Muscle layer of colon (tissue), 2 donors: Measurements from ENCODE around the gene INSC.

Experiments
- H3K27ac ChIP-seq: one replicate; pipeline ENCODE4 v1.7.0; 2013; ENCODE audit warnings: low read depth, mild to moderate bottlenecking, low read length, moderate library complexity
- H3K27me3 ChIP-seq, 2 donors: one replicate each; pipeline ENCODE4 v1.7.0; 2013; ENCODE audit warnings: low read length in 2 of 2, mild to moderate bottlenecking in 2 of 2; ENCODE audit not compliant: insufficient read depth in 2 of 2, control insufficient read depth in 1 of 2
- H3K36me3 ChIP-seq: one replicate; pipeline ENCODE4 v1.7.0; 2013; ENCODE audit warnings: mild to moderate bottlenecking, low read length; ENCODE audit not compliant: insufficient read depth
- H3K4me1 ChIP-seq: one replicate; pipeline ENCODE4 v1.7.0; 2013; ENCODE audit warnings: mild to moderate bottlenecking, low read length; ENCODE audit not compliant: insufficient read depth
- H3K4me3 ChIP-seq, 2 donors: one replicate each; pipeline ENCODE4 v1.7.0; 2013; ENCODE audit warnings: low read length in 2 of 2, low read depth in 1 of 2, mild to moderate bottlenecking in 1 of 2, moderate library complexity in 1 of 2
- H3K9ac ChIP-seq: one replicate; pipeline ENCODE4 v1.7.0; 2013; ENCODE audit warnings: low read length
- H3K9me3 ChIP-seq: one replicate; pipeline ENCODE4 v1.7.0; 2013; ENCODE audit warnings: mild to moderate bottlenecking, low read length
- donor health status: abdominal sarcoma.
- donor health status: Adenocarcinoma of cecum.

Gene INSC

DNA sequence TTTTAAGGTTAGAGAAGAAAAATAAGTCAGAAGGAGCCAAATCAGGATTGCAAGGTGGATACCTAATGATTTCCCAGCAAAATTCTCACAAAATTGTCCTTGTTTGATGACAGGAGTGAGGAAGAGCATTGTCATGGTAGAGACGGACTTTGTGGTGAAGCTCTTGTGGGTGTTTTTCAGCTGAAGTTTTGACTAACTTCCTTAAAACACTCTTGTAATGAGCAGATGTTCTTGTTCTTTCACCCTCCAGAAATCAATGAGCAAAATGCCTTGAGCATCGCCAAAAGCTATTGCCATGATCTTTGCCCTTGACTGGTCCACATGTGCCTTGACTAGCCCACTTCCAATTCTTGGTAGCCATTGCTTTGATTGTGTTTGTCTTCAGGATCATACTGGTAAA is 21.3 kb upstream of the INSC start:
- Histone ChIP-seq H3K27ac (no peak overlapping the region), H3K4me3 (no peak overlapping the region), H3K9ac (no peak overlapping the region), H3K36me3 (no peaks in the 10 kb centered on the region), H3K27me3 (no peaks in the 10 kb centered on the region), H3K4me1 (no peaks in the 10 kb centered on the region), H3K9me3 (no peaks in the 10 kb centered on the region)

DNA sequence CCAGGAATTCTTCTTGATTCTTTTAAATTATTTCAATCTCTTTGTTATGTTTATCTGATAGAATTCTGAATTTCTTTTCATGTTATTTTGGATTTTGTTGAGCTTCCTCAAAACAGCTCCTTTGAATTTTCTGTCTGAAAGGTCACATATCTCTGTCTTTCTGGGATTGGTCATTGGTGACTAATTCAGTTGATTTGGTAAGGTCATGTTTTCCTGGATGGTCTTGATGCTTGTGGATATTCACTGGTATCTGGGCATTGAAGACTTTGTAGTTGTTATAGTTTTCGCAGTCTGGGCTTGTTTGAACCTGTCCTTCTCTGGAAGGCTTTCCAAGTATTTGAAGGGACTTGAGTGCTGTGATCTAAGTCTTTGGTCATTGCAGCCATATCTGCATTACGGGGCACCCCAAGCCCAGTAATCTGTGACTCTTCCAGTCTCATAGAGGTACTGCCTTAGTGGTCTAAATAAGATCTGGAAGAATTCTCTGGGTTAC is 18.9 kb upstream of the INSC start:
- no peaks in the 10 kb centered on the region for H3K27me3 ChIP-seq
- H3K27ac ChIP-seq = no peak overlapping the region
- H3K9me3 ChIP-seq = no peaks in the 10 kb centered on the region
- no peak overlapping the region for H3K9ac ChIP-seq
- H3K4me1 ChIP-seq = no peaks in the 10 kb centered on the region
- no peak overlapping the region for H3K4me3 ChIP-seq
- no peaks in the 10 kb centered on the region for H3K36me3 ChIP-seq

GRCh38 chr11:15097411-15097810 is 17.3 kb upstream of the INSC start:
- Histone ChIP-seq H3K27ac (no peak overlapping the region), H3K9me3 (no peaks in the 10 kb centered on the region), H3K4me3 (no peak overlapping the region), H3K27me3 (no peaks in the 10 kb centered on the region), H3K36me3 (no peaks in the 10 kb centered on the region), H3K4me1 (no peaks in the 10 kb centered on the region), H3K9ac (no peak overlapping the region)

GRCh38 chr11:15099267-15099666 is 15.5 kb upstream of the INSC start:
- Histone ChIP-seq H3K9ac (no peak overlapping the region), H3K4me1 (no peaks in the 10 kb centered on the region), H3K27me3 (no peaks in the 10 kb centered on the region), H3K36me3 (no peaks in the 10 kb centered on the region), H3K27ac (no peak overlapping the region), H3K4me3 (no peak overlapping the region), H3K9me3 (peaks cover 5% of the 10 kb centered on the region)

DNA sequence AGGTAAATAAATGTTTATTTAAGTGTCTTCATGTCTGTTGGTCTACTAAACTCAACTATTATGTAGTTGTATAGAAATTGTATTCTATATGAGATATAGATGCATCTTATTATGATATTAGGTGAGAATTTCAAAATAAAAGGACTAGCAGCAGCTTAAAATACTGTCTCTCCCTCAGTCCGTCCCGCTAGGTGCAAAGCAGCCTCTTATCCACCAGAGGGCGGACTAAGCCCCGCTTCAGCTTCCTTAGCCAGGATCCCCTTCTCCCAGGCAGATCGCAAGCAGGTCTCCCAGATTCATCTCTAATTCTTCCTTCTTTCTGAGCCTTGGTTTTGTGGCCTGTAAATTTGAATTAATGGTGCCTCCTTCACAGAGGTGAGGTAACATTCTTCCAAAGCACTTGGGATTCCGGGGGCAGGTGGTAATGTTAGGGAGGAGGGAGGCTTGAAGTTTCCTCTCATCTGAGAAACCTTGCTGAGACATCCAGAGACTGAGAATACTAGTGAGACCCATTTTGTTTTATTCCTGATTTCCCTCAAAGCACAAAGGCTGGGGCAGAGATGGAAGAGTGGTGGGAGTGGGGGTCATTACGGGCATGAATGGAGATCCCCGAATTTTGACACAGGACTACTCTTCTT is 13.5 kb upstream of the INSC start:
- no peaks in the 10 kb centered on the region for H3K36me3 ChIP-seq
- peaks cover 5% of the 10 kb centered on the region for H3K9me3 ChIP-seq
- H3K27ac ChIP-seq = no peak overlapping the region
- H3K27me3 ChIP-seq = no peaks in the 10 kb centered on the region
- no peak overlapping the region for H3K9ac ChIP-seq
- no peak overlapping the region for H3K4me3 ChIP-seq
- no peaks in the 10 kb centered on the region for H3K4me1 ChIP-seq

GRCh38 chr11:15104166-15104565 is 10.6 kb upstream of the INSC start:
- Histone ChIP-seq H3K9ac (no peak overlapping the region), H3K27me3 (no peaks in the 10 kb centered on the region), H3K4me1 (no peaks in the 10 kb centered on the region)

DNA sequence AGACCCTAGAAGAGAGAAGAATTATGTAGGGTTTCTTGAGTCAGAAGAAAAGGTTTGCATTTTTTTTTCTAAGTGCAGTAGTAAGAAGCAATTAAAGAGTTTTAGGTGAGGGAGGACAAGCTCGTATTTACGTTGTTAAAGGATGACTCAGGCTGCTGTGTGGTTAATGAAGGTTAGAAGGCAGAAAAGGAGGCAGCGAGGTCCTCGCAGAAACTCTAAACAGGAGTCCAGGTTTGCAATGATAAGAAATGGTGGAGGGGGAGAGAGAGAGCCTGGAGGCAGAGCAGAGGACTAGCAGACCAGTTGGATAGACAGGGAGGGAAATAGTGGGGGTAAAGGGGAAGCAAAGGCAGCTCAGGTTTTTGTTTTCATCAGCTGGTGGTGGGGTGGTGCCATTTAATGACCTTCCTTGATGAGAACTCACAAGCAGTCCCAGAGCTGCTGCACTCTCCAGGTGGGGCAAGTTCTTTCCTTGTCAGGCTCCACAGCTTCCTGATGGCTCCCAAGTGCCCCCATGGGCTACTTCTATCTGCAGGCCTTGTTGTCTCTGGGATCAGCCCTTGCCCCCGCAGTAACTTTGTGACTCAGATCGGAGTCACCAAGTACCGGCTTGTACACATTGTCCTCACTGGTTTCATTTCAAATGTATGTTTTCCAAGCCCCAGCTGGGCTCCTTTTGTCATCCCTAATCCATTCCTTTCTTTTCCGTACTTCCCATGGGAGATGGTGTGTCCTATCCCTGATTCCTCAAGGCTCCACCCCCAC is 8.3 kb upstream of the INSC start:
- Histone ChIP-seq H3K9ac (no peak overlapping the region), H3K9me3 (peaks cover 5% of the 10 kb centered on the region), H3K27me3 (no peaks in the 10 kb centered on the region), H3K27ac (no peak overlapping the region), H3K4me3 (no peak overlapping the region), H3K36me3 (no peaks in the 10 kb centered on the region), H3K4me1 (no peaks in the 10 kb centered on the region)

More at GRCh38 chr11:15104166-15104565, 10.6 kb upstream of the INSC start:
- H3K27ac ChIP-seq = no peak overlapping the region
- H3K4me3 ChIP-seq = no peak overlapping the region
- H3K36me3 ChIP-seq = no peaks in the 10 kb centered on the region
- peaks cover 5% of the 10 kb centered on the region for H3K9me3 ChIP-seq

GRCh38 chr11:15107730-15108515 is 6.8 kb upstream of the INSC start:
- Histone ChIP-seq H3K4me1 (no peaks in the 10 kb centered on the region), H3K27ac (no peak overlapping the region), H3K9ac (no peak overlapping the region), H3K9me3 (peaks cover 5% of the 10 kb centered on the region), H3K27me3 (no peaks in the 10 kb centered on the region), H3K4me3 (no peak overlapping the region), H3K36me3 (no peaks in the 10 kb centered on the region)

- no peak overlapping the region for H3K4me3 ChIP-seq
- no peaks in the 10 kb centered on the region for H3K27me3 ChIP-seq
- H3K4me1 ChIP-seq = no peaks in the 10 kb centered on the region
Observed at GRCh38 chr11:15108592-15109130, 6.1 kb upstream of the INSC start.

DNA sequence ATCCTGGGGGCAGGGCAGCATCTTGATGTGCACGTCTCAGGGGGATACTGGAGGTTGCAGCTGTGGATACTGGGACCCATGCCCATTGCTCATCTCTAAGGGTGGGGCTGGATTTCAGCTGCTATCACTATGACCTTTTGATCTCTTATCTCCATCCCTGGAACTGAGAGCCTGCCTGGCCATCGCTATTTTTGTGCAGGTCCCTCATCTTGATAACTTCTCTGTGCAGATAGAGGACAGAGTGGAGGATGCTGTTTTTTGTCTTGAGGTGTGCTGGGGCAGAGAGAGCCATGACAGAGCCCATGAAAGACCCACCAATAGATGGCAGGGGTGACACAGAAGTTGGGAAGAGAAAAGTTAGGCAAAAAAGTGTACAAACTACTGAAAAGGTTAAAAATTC is 5.1 kb upstream of the INSC start:
- Histone ChIP-seq H3K4me3 (no peak overlapping the region), H3K27me3 (peaks cover 0 to 5% of the 10 kb centered on the region in 2 donors), H3K9ac (no peak overlapping the region), H3K4me1 (no peaks in the 10 kb centered on the region), H3K36me3 (no peaks in the 10 kb centered on the region), H3K9me3 (no peaks in the 10 kb centered on the region), H3K27ac (no peak overlapping the region)

More at GRCh38 chr11:15108592-15109130, 6.1 kb upstream of the INSC start:
- H3K9ac ChIP-seq = no peak overlapping the region
- H3K9me3 ChIP-seq = peaks cover 5% of the 10 kb centered on the region
- H3K36me3 ChIP-seq = no peaks in the 10 kb centered on the region
- H3K27ac ChIP-seq = no peak overlapping the region

- Histone ChIP-seq H3K9me3 (no peaks in the 10 kb centered on the region), H3K4me3 (no peak overlapping the region), H3K27me3 (peaks cover 10 to 14% of the 10 kb centered on the region in 2 donors), H3K36me3 (no peaks in the 10 kb centered on the region), H3K4me1 (no peaks in the 10 kb centered on the region), H3K27ac (no peak overlapping the region), H3K9ac (no peak overlapping the region)
Observed at GRCh38 chr11:15111215-15111614, 3.5 kb upstream of the INSC start.
